ENCODE measurements around the gene ZNF3.

Gene ZNF3

GRCh38 chr7:100053215-100053614, 28.3 kb downstream of the ZNF3 start:
- DNase-seq (ENCODE audit: low spot score), result peak; percentile 24

GRCh38 chr7:100051611-100052010, 29.9 kb downstream of the ZNF3 start:
- no peak for DNase-seq (ENCODE audit: low spot score)

GRCh38 chr7:100049441-100050291, 31.9 kb downstream of the ZNF3 start, which contains the start of gene ZSCAN21:
Gene ZSCAN21, plus strand, starts transcription at chr7:100049774. Its CDS starts 7,233 bp downstream, at chr7:100057007.
- DNase-seq (ENCODE audit: low spot score), result peak; percentile 87

GRCh38 chr7:100048680-100049079, 32.8 kb downstream of the ZNF3 start:
- DNase-seq (ENCODE audit: low spot score), result no peak

DNA sequence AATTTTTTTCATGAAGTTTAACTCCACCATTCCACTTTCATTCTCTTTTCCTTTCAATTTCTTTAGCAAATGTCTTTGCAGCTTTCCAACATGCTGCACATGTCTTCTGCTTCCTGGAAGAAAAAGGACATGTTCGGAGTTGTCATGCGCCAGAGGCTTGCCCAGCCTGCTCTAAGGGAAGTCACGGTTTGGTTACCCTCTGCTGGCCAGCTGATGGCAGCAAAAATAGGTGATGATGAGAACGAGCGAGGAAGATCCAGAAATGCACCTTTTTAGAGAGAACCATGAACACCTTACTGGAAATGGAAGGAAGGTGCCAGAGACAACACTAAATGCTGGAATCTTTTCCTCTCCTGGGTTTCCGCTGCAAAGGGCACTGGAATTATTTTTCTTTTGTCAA, 36.8 kb downstream of the ZNF3 start:
- DNase-seq (ENCODE audit: low spot score), result peak; percentile 32

DNA sequence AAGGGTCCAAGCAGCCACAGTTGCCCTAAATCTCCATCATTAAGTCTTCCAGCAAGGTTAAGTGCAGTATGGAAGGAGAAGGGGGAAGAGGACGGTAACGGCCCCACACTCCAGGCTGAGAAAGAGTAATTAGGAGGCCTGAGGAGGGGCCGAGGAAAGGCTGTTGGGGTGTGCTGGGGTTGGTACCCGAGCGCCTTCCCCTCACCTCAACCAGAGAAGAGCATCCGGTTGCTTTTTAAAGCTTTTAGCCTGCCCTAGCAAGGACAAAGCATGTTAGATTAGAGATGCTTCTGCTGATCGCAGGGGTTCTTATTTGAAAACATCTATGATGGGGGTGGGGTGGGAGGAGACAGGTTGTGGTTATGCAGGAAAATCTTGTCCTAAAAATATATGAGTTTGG, 40.9 kb downstream of the ZNF3 start:
- no peak for DNase-seq (ENCODE audit: low spot score)

- DNase-seq (ENCODE audit: low spot score), result no peak
Measured at GRCh38 chr7:100038326-100038725, 43.2 kb downstream of the ZNF3 start.

DNA sequence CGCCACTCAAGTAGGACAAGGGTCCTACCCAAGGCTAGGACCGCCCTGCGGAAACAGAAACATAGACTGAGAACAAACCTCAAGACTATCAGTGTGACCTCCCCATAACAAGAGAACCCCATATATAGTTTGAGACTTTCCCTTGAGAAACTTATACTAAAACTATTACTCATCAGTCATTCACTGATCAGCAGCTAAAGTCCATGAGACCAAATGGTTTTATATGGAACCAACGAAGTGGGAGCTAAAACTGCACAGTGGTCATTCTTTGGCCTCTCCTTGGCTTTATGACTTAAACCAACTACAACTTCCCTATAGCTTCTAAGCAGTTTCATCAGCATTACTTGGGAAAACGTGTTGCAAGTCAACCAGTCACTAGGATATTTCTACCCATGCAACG, 45.6 kb downstream of the ZNF3 start:
- DNase-seq (ENCODE audit: low spot score), result no peak

DNA sequence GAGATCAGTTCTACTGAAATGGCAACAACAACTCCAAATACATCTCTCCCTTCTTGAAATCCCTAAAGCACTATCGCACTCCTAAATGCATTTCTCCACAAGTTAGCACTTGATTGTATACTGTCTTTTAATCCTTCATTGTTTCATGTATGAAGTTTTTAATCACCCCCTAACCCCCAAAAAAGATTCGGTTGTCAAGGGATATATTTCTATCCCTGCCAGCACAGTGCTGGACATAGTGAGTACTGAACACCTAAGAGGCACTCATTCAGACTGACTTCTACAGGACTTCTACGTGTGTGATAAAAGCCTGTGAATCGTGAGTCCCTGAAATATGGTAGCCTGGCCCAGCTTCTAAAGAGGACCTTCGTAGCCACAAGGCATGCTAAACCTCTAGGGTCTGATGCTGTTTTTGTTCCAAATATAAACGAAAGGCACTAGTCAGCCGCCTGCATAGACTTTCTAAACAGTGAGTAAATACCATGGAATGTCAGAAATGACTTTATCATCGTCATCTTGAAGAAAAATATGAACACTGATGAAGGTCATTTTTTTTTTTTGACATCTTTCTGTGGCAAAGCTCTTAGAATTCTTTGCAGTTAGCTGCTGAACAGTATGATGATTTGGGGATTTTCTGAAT, 46.5 kb downstream of the ZNF3 start:
- no peak for DNase-seq (ENCODE audit: low spot score)

DNA sequence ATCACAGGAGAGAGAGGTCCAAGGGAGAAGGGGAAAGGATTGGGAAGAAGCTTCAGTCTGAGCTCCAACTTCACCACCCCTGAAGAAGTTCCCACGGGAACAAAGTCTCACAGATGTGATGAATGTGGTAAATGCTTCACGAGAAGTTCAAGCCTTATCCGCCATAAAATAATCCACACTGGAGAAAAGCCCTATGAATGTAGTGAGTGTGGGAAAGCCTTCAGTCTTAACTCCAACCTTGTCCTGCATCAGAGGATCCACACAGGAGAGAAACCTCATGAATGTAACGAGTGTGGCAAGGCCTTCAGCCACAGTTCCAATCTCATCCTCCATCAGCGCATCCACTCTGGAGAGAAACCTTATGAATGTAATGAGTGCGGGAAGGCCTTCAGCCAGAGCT, 48.0 kb downstream of the ZNF3 start:
- no peak for DNase-seq (ENCODE audit: low spot score)

- no peak for DNase-seq (ENCODE audit: low spot score)
Measured at GRCh38 chr7:100029596-100029995, 51.9 kb downstream of the ZNF3 start.

- no peak for DNase-seq (ENCODE audit: low spot score)
Measured at GRCh38 chr7:100027197-100027596, 54.3 kb downstream of the ZNF3 start.

GRCh38 chr7:100024020-100024619, 57.4 kb downstream of the ZNF3 start:
- no peak for DNase-seq (ENCODE audit: low spot score)

DNA sequence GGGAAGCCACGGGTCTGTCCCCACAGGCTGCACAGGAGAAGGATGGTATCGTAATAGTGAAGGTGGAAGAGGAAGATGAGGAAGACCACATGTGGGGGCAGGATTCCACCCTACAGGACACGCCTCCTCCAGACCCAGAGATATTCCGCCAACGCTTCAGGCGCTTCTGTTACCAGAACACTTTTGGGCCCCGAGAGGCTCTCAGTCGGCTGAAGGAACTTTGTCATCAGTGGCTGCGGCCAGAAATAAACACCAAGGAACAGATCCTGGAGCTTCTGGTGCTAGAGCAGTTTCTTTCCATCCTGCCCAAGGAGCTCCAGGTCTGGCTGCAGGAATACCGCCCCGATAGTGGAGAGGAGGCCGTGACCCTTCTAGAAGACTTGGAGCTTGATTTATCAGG, 58.0 kb downstream of the ZNF3 start:
- DNase-seq (ENCODE audit: low spot score), result no peak

DNA sequence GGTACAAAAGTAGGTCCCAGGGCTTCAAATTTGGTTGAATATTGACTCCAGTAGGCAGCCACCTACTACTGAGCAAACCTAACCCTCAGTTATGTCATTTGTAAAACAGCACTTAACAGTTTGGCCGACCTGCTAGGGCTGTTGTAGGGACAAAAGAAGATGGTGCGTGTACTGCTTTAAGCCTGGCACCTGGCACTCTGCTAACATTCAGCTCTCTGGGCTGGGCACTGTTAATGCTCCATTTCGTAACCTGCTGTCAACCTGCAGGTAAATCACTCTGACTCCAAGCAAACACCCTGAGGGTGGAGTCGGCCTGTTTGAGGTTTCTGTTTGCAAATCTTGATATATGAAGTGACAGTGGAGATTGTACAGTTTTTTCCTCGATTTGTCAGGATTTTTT, 58.9 kb downstream of the ZNF3 start:
- no peak for DNase-seq (ENCODE audit: low spot score)

- DNase-seq (ENCODE audit: low spot score), result no peak
Measured at GRCh38 chr7:100021297-100021696, 60.2 kb downstream of the ZNF3 start.

Data from germinal center (tissue), 1 donor.